H54 (cell line): ENCODE measurements around the gene ZYX.

ENCODE experiments used
- DNase-seq: peaks from one replicate; pipeline ENCODE4 v3.0.0; 2011; ENCODE audit warnings: low spot score, mixed read lengths; ENCODE audit not compliant: insufficient read length
- FAIRE-seq: peaks from 3 replicates; lab custom pipeline; 2011; peaks lifted over from hg19 to GRCh38; lab: Jason Lieb, UNC
- POLR2A ChIP-seq: IDR thresholded peaks from 2 replicates; pipeline ENCODE4 v1.6.1; 2011; ENCODE audit warnings: low read depth, mild to moderate bottlenecking, low read length

Gene ZYX, protein sequence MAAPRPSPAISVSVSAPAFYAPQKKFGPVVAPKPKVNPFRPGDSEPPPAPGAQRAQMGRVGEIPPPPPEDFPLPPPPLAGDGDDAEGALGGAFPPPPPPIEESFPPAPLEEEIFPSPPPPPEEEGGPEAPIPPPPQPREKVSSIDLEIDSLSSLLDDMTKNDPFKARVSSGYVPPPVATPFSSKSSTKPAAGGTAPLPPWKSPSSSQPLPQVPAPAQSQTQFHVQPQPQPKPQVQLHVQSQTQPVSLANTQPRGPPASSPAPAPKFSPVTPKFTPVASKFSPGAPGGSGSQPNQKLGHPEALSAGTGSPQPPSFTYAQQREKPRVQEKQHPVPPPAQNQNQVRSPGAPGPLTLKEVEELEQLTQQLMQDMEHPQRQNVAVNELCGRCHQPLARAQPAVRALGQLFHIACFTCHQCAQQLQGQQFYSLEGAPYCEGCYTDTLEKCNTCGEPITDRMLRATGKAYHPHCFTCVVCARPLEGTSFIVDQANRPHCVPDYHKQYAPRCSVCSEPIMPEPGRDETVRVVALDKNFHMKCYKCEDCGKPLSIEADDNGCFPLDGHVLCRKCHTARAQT

DNA sequence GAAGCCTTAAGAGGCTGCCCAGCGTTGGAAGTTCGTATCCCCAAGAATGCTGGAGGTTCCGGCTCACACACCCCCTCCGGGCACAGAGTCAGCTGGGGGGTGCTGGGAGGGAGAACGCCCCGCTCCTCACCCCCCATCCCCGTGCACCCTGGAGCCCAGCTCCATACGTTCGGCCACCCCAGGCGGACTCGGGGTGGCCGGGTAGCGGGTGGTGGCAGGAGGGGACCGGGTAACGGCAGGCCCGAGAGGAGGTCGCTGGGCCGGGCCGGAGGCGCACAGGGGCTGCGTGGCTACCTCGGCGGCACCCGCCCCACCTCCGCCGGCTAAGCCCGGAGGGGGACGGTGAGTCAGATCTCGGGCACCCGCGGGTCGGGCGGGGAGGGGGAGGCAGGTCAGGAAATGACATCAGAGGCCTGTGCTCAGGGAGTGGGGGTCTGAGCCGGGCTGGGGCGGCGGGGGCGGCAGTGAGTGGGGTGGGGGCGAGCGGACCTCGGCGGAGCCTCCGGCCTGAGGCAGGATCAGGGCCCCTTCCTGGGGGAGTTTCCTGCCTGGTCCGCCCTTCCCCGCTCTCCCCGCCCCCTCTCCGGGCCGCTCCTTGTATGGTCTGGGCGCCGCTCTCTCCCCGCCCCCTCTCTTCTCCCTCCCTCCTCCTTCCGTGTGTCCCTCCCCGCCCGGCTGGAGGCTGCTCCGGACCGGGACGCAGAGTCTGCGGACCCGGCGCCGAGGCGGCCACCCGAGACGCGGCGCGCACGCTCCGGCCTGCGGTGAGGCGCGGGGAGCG is at the start of gene ZYX:
Gene ZYX, plus strand, starts transcription at position 700 of the 781 bp plus-strand sequence. CDS start 227 bp downstream, outside the sequence.
- peak; percentile 97 for TF ChIP-seq POLR2A
- FAIRE-seq (no peak), DNase-seq (peak; percentile 93)

DNA sequence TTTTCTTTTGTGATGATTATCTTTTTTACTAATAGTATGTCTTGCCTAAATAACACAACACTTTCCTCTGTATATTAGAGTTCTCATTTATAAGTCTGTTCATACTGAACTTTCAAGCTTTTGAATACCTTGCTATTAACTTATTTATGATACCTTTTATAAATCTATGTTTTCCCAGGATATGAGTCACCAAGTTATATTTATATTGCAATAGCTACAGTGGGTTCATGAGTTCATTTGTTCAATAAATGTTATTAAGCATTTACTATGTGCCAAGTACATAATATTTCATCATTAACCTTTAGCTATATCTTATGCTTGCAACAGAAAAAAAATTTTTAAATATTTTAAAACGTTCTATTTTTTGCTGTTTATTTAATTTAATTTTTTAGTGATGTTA is 46.9 kb upstream of the ZYX start:
- no peak for DNase-seq
- FAIRE-seq: no peak
- no peak for TF ChIP-seq POLR2A

DNA sequence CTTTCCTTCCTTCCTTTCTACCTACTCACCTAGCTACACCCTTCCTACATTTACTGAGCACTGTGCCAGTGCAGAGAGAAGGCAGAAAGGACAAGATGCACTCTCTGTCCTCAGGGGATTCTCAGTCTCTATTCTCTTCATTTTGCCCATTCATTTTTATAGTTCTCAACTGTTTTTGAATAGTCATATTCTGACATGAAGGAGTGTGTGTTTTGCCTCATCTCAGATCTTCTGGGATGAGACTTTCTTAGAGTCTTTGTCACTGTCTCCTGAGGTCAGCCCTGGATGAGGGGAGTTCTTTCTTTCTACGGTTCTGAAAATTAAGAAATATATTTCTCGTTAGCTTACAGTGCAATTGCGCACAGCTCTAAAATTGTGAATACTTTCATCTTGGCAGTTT is 43.9 kb upstream of the ZYX start:
- DNase-seq (no peak), FAIRE-seq (no peak)
- TF ChIP-seq POLR2A: no peak

DNA sequence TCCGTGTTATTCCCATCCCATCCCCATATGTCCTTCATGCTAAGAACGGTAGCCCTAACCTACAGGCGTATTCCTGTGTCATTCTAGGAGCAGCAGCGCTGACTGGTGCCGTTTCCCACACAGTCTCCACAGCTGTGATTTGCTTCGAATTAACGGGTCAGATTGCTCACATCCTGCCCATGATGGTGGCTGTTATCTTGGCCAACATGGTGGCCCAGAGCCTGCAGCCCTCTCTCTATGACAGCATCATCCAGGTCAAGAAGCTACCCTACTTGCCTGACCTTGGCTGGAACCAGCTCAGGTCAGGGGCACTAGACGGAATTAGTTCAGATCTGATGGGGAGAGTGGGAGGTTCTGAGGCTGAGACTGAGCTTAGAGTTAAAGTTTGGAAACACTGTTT is 39.3 kb upstream of the ZYX start:
- no peak for DNase-seq
- no peak for FAIRE-seq
- no peak for TF ChIP-seq POLR2A

DNA sequence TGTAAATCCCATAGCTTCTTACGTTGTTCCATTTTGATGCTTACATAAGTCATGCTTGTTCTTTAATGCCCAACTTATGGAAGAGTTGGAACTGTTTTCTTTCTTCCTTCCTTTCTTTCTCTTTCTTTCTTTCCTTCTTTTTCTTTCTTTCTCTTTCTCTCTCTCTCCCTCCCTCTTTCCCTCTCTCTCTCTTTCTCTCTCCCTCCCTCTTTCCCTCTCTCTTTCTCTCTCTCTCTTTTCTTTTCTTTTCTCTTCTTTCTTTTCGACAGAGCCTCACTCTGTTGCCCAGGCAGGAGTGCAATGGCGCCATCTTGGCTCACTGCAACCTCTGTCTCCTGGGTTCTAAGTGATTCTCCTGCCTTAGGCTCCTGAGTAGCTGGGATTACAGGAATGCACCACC is 37.5 kb upstream of the ZYX start:
- DNase-seq: no peak
- no peak for FAIRE-seq
- TF ChIP-seq POLR2A: no peak

DNA sequence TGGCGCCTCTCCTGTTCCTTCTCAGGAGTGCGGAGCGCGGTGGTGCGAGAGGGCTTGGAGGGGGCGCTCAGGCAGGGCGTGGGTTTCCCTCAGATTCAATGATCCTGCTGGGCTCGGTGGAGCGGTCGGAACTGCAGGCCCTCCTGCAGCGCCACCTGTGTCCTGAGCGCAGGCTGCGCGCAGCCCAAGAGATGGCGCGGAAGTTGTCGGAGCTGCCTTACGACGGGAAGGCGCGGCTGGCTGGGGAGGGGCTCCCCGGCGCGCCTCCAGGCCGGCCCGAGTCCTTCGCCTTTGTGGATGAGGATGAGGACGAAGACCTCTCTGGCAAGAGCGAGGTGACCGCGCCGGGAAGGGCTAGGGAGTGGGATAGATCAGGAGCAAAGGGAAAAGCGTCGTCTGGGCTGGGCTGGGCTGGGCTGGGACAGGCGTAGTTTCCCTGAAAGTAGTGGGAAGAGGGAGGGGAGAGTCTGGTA is 35.7 kb upstream of the ZYX start:
- TF ChIP-seq POLR2A: no peak
- DNase-seq (no peak), FAIRE-seq (no peak)

DNA sequence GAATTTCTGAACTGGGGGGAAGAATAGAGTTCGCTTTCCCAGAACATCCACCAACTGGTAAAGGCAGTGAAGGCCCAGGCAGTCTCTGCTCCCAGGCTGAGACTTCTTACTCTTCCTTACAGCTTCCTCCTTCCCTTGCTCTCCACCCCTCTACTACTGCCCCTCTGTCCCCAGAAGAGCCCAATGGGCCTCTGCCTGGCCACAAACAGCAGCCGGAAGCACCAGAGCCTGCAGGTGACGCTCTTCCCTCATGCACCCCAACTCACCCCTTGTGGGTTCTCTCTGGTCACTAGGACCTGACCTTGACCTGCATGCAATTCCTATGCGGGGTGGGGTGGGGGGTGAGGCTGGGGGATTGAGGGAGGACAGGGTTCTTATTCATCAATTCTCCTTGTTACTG is 35.1 kb upstream of the ZYX start:
- TF ChIP-seq POLR2A: no peak
- no peak for FAIRE-seq
- DNase-seq: no peak

DNA sequence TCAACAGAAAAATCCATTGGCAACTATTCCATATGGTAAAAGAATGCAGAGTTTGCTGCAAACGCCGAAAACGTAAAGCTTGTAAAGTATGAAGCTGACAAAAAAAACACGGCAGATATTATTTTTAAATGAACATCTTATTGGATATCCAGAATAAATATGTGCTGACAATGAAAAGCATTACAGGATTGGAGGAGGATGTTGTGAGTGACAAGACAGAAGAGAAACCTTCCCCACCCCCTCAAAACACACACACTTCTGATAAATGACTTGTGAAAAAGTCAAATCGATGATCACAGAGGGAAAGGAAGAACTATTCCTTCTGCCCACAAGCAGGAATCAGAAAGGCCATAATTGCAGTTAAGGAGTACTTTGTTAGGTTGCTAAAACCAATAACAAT is 33.2 kb upstream of the ZYX start:
- FAIRE-seq: no peak

DNA sequence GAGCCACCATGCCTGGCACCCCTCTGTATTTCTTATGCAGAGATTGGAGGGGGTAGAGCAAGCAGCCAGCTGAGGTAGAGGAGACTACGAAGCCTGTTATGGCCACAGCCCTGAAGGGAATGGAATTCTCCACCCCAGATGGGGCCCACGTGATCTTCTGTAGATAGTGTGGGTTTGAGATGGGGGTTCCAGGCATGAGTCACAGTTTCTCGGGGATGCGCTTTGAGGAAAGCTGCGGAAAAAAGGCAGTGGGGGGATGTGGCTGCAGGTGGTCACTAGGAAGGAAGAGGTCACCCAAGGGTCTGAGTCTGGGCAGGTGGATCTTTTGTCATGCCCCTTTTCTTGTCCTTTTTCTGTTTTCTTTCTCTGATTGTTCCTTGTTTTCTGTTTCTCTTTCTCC is 30.1 kb upstream of the ZYX start:
- FAIRE-seq: no peak
- no peak for TF ChIP-seq POLR2A
- no peak for DNase-seq

More for the DNA sequence above, 33.2 kb upstream of the ZYX start:
- no peak for DNase-seq
- TF ChIP-seq POLR2A: no peak

DNA sequence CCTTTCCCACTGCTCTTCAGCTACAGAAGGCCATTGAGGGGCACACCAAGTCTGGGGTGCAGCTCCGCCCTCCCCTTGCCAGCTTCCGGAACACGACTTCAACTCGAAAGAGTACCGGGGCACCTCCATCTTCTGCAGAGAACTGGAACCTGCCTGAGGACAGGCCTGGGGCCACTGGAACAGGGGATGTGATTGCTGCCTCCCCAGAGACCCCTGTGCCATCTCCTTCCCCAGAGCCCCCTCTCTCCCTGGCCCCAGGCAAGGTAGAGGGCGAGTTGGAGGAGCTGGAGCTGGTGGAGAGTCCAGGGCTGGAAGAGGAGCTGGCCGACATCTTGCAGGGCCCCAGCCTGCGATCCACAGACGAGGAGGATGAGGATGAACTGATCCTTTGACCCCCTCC is 29.6 kb upstream of the ZYX start:
- TF ChIP-seq POLR2A: no peak
- DNase-seq (no peak), FAIRE-seq (no peak)

DNA sequence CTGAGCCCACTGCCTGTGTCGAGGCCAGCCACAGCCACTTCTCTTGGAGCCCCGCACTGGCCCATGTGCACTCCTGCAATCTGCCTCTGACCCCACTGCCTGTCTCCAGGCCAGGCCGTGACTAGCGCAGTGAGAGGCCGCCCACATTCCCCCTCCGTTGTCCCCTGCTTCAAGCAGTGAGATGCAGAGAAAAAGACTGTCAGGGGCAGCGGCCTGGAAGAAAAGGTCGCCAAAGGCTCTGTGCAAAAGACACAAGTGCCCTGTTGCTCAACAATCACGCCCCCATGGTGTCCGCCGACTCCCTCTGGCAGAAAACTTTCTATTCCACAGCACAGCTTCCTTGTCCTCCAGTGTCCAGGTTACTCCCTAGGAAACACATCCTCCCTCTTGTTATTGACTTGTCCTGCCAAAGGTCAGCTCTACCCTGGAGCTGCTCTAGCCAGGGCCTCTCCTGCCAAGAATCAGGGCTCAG is 28.6 kb upstream of the ZYX start:
- FAIRE-seq (no peak), DNase-seq (no peak)
- TF ChIP-seq POLR2A: no peak

DNA sequence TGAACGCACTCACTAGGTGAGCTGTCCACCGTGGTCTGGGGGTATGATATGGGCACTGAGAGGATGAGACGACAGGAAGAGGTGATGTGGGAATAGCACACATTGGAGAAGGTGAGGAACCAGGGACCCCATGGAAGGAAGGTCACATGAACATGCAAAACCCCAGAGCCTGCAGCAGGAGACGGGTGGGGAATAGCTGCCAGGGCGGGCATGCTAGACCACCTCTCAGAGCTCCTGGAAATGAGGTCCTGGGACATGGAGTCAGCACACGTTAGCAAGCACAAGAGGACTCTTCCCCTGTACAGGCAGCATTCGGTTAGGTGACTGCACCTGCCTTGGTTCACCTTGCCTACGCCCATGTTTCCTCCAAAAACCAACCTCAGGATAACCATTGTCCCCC is 26.8 kb upstream of the ZYX start:
- FAIRE-seq: no peak

DNA sequence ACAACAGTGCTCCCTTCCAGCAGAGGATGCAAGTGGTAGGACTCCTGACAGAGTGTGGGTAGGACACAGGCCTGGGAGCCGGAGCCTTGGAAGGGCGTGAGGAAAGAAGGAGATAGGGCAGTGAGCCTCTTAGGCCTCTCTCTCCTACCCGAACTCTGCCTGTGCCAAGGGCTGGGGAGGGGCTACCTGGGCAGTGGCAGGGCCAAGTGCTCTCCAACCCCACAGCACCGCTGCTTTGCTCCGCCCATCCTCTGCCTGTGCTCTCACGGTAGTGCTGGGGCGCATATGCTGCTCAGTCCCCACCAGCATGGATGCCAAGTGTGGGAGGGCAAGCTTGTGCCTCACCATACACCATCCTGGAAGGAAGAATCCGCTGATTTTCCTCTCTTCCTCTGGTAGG is 26.2 kb upstream of the ZYX start:
- no peak for FAIRE-seq
- DNase-seq: no peak

More for the DNA sequence above, 26.8 kb upstream of the ZYX start:
- no peak for TF ChIP-seq POLR2A
- DNase-seq: no peak

More for the DNA sequence above, 26.2 kb upstream of the ZYX start:
- no peak for TF ChIP-seq POLR2A
